Testis (tissue), 3 donors: ENCODE data around the gene SULT2B1. TPM values are rescaled to one million over a fixed set of nuclear protein-coding genes. Genes with fewer than 3 reads are reported as not detected.
"Not testable (repeated sequence)": the region's sequence is repeated elsewhere in the genome, so short reads cannot be mapped to it uniquely, and the experiment has no call there.

ENCODE experiments used
- DNase-seq: peaks from one replicate; pipeline ENCODE4 v3.0.0-alpha.2; 2019
- H3K27ac ChIP-seq, 2 donors: fragments of 200-600 bp; sonication (generic); one replicate each; pipeline ENCODE4 v1.5.1; 2019
- H3K27me3 ChIP-seq: fragments of 200-600 bp; sonication (generic); one replicate; pipeline ENCODE4 v1.5.1; 2019
- H3K36me3 ChIP-seq: fragments of 200-600 bp; sonication (generic); one replicate; pipeline ENCODE4 v1.5.1; 2017; ENCODE audit warnings: low read depth; ENCODE audit errors: missing control alignments
- H3K4me1 ChIP-seq: fragments of 200-600 bp; sonication (generic); one replicate; pipeline ENCODE4 v1.5.1; 2019
- H3K4me3 ChIP-seq, 2 donors: fragments of 200-600 bp; sonication (generic); one replicate each; pipeline ENCODE4 v1.5.1; 2017 to 2019
- H3K9me3 ChIP-seq: fragments of 200-600 bp; sonication (generic); one replicate; pipeline ENCODE4 v1.5.1; 2017
- POLR2A ChIP-seq: fragments of 450-650 bp; IDR thresholded peaks from one replicate; pipeline ENCODE4 v1.6.1; 2017; ENCODE audit warnings: antibody characterized with exemption, mild to moderate bottlenecking, moderate library complexity
- whole genome bisulfite sequencing, 2 donors: methylation state at CpG; one replicate each; pipeline ENCODE4 v1.1.5; 2018; 5-methylcytosine and 5-hydroxymethylcytosine counted together
- intact Hi-C: fragments of 100-400 bp; cut with DNase I; formaldehyde crosslinking; loops from one replicate; pipeline ENCODE4 v1.15.1; 2023; ENCODE audit warnings: low total_unique reads
- polyA plus RNA-seq: library from polyadenylated mRNA; stranded (reverse); fragments of 350-450 nt; fragmentation: Illumina TruSeq; extraction: RNeasy Lipid Tissue Mini Kit (QIAGEN cat#74804); gene quantifications from one replicate; pipeline ENCODE4 v1.2.3, GENCODE V29; 2014; ENCODE audit warnings: low read depth, low replicate concordance; ENCODE audit not compliant: insufficient read depth
- total RNA-seq, 2 donors: library from RNA; depleted of rRNA; stranded (reverse); fragments of >200 nt; gene quantifications; one replicate each; pipeline ENCODE4 v1.2.3, GENCODE V29; 2016
- TF ChIP-seq, protein P1 (sequence below), 3 experiments: fragments of 450-650 bp in 2 of 3; fragments of 200-600 bp in 1 of 3; sonication (generic) in 1 of 3; IDR thresholded peaks; one replicate each; pipeline ENCODE4 v1.5.1; 2016 to 2019; ENCODE audit warnings: antibody characterized with exemption in 3 of 3, mild to moderate bottlenecking in 2 of 3, moderate library complexity in 1 of 3

The SULT2B1 gene
- total and polyA plus RNA-seq, 3 donors from 2014 or later = 1.0 to 1.4 (median 1.1) TPM

DNA sequence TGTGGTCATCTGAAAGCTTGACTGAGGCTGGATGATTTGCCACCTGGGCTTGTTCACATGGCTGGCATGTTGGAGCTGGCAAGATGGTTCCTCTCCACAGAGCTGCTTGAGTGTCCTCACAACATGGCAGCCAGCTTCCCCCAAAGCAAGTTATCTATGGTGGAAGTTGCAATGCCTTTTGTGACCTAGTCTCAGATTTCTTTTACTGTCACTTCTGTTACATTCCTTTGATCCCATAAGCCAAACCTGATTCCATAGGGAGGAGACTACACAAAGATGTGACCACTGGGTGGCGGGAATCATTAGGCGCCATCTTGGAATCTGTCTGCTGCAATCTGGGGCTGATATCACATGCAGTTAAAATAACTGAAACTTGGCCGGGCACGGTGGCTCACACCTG is 22.8 kb upstream of the SULT2B1 start:
- H3K4me1 ChIP-seq = no peaks in the 10 kb centered on the region
- DNase-seq = no peak
- 96 to 100% methylated on average over 4 of the region's 4 CpGs for WGBS, 2 donors
- no peaks in the 10 kb centered on the region for H3K27me3 ChIP-seq
- no peaks in the 10 kb centered on the region for H3K9me3 ChIP-seq
- TF ChIP-seq POLR2A = no peak
- TF ChIP-seq, protein P1, sequence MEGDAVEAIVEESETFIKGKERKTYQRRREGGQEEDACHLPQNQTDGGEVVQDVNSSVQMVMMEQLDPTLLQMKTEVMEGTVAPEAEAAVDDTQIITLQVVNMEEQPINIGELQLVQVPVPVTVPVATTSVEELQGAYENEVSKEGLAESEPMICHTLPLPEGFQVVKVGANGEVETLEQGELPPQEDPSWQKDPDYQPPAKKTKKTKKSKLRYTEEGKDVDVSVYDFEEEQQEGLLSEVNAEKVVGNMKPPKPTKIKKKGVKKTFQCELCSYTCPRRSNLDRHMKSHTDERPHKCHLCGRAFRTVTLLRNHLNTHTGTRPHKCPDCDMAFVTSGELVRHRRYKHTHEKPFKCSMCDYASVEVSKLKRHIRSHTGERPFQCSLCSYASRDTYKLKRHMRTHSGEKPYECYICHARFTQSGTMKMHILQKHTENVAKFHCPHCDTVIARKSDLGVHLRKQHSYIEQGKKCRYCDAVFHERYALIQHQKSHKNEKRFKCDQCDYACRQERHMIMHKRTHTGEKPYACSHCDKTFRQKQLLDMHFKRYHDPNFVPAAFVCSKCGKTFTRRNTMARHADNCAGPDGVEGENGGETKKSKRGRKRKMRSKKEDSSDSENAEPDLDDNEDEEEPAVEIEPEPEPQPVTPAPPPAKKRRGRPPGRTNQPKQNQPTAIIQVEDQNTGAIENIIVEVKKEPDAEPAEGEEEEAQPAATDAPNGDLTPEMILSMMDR (IDR thresholded peaks at IDR 0.05) = no peak
- intact Hi-C loops = no loop called here
- H3K36me3 ChIP-seq = no peaks in the 10 kb centered on the region
- no peak overlapping the region for H3K4me3 ChIP-seq
- no peak overlapping the region for H3K27ac ChIP-seq

- Histone ChIP-seq H3K27ac (no peak overlapping the region), H3K36me3 (no peaks in the 10 kb centered on the region), H3K27me3 (no peaks in the 10 kb centered on the region), H3K4me3 (no peak overlapping the region), H3K4me1 (no peaks in the 10 kb centered on the region), H3K9me3 (no peaks in the 10 kb centered on the region)
- TF ChIP-seq POLR2A = no peak
- TF ChIP-seq, protein P1 (IDR thresholded peaks at IDR 0.05) = no peak
- intact Hi-C loops = no loop called here
- DNase-seq = no peak
- 75 to 76% methylated on average over 20 of the region's 20 CpGs for WGBS, 2 donors
Measured at GRCh38 chr19:48530066-48530720, 21.8 kb upstream of the SULT2B1 start.

DNA sequence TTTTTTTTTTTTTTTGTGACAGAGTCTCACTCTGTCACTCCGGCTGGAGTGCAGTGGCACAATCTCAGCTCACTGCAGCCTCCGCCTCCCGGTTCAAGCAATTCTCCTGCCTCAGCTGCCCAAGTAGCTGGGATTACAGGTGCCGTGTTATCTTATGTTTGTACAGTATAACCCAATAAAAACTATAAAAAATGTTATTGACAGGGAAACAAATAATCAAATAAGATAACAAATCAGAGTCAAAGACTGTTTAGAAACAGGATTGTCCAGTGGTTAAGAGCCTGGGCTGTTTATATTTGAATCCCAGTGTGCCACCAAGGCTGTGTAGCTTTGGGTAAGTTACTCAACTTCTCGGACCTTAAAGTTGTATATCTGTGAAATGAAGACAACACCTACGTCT is 21.2 kb upstream of the SULT2B1 start:
- intact Hi-C loops = no loop called here
- WGBS, 2 donors = 75 to 85% methylated on average over 6 of the region's 6 CpGs

DNA sequence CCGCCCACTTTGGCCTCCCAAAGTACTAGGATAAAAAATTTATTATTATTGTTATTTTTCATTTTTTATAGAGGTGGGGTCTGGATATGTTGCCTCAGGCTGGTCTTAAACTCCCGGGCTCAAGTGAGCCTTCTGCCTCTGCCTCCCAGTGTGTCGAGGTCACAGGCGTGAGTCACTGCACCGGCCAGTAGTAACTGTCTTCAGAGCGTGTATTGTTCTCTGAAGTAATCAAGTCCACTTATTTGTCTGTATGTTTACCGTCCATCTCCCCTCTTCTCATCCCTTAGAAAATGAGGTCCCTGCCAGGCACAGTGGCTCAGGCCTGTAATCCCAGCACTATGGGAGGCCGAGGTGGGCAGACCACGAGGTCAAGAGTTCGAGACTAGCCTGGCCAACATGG is 18.2 kb upstream of the SULT2B1 start:
- no peak overlapping the region for H3K4me3 ChIP-seq
- TF ChIP-seq, protein P1 (IDR thresholded peaks at IDR 0.05) = no peak
- no peak for TF ChIP-seq POLR2A
- H3K4me1 ChIP-seq = no peaks in the 10 kb centered on the region
- no peaks in the 10 kb centered on the region for H3K9me3 ChIP-seq
- DNase-seq = no peak
- no peaks in the 10 kb centered on the region for H3K27me3 ChIP-seq
- 87 to 89% methylated on average over 10 of the region's 10 CpGs for WGBS, 2 donors
- no peaks in the 10 kb centered on the region for H3K36me3 ChIP-seq
- intact Hi-C loops = no loop called here
- H3K27ac ChIP-seq = no peak overlapping the region

More for the DNA sequence above, 21.2 kb upstream of the SULT2B1 start:
- DNase-seq = no peak
- Histone ChIP-seq H3K27ac (no peak overlapping the region), H3K9me3 (no peaks in the 10 kb centered on the region), H3K4me1 (no peaks in the 10 kb centered on the region), H3K4me3 (no peak overlapping the region), H3K27me3 (no peaks in the 10 kb centered on the region), H3K36me3 (no peaks in the 10 kb centered on the region)
- TF ChIP-seq, protein P1 (IDR thresholded peaks at IDR 0.05) = no peak
- no peak for TF ChIP-seq POLR2A

DNA sequence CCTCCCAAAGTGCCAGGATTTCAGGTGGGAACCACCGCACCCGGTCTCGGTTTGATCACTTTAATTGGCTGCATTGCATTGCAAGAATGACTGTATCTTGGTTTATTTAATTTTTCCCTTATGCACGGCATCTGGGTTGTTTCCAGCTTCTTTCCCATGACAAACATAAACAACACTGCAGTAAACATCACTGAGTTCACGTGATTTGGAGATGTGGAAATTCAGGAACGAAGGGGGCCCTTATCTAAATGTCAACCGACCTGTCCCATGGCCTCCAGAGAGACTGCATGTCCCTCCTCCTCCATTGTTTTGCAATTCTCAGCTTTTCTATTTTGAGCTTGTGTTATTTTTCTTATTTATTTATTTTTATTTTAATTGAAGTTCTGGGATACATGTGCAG is 14.4 kb upstream of the SULT2B1 start:
- no peaks in the 10 kb centered on the region for H3K9me3 ChIP-seq
- H3K36me3 ChIP-seq = no peaks in the 10 kb centered on the region
- intact Hi-C loops = no loop called here
- DNase-seq = no peak
- 78 to 85% methylated on average over 7 of the region's 7 CpGs for WGBS, 2 donors
- no peak overlapping the region for H3K27ac ChIP-seq
- no peak overlapping the region for H3K4me3 ChIP-seq
- H3K4me1 ChIP-seq = no peaks in the 10 kb centered on the region
- TF ChIP-seq, protein P1 (IDR thresholded peaks at IDR 0.05) = no peak
- TF ChIP-seq POLR2A = no peak
- no peaks in the 10 kb centered on the region for H3K27me3 ChIP-seq

- intact Hi-C loops, H3K4me3 ChIP-seq, DNase-seq, H3K36me3 ChIP-seq, H3K27ac ChIP-seq, H3K4me1 ChIP-seq, H3K27me3 ChIP-seq, H3K9me3 ChIP-seq: not testable (repeated sequence)
- 93% methylated on average over 8 of the region's 8 CpGs for WGBS, 2 donors
Measured at GRCh38 chr19:48538057-48538456, 13.9 kb upstream of the SULT2B1 start.
